ENCODE measurements around the gene HS3ST4.

HS3ST4 gene

DNA sequence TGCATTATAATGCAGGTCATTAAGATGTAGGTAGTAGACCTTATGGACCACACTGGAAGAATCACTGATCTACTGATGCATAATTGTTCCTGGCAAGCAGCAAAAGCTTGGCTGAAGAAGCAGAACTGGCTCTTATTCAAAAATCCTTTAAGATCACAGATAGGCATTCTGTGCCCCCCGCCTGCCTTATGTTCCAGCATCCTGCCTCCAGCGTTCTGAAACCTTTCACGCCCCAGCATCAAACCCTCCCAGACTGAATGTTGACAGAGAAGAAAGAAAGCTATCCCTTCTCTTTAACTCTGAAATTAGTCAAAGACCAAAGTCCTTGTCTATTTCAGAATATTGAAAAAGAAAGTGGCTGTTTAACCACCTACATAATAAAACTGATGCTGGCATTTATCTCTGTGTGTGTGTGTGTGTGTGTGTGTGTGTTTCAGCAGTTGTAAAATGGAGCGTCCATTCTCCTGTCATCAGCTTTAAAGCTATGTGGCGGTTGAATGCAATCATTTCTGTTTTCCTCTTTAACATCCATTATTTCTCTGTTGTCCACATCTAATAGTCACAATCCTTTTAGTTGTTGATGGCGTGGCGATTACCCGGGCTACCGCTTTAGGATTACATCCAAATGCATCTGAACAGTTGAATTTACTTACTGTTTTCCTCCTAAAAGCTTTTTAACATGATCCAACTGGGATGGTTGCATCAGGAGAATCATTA is 350.4 kb downstream of the HS3ST4 start:
- DNase-seq (ENCODE audit: low read depth), result no peak
- in situ Hi-C loops (cut with HindIII; ENCODE audit: low sequenced_read_pairs), result no loop called here
- no peak overlapping the region for H3K4me3 ChIP-seq (ENCODE audit: low read depth, low read length)
- TF ChIP-seq, protein P1, sequence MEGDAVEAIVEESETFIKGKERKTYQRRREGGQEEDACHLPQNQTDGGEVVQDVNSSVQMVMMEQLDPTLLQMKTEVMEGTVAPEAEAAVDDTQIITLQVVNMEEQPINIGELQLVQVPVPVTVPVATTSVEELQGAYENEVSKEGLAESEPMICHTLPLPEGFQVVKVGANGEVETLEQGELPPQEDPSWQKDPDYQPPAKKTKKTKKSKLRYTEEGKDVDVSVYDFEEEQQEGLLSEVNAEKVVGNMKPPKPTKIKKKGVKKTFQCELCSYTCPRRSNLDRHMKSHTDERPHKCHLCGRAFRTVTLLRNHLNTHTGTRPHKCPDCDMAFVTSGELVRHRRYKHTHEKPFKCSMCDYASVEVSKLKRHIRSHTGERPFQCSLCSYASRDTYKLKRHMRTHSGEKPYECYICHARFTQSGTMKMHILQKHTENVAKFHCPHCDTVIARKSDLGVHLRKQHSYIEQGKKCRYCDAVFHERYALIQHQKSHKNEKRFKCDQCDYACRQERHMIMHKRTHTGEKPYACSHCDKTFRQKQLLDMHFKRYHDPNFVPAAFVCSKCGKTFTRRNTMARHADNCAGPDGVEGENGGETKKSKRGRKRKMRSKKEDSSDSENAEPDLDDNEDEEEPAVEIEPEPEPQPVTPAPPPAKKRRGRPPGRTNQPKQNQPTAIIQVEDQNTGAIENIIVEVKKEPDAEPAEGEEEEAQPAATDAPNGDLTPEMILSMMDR (IDR thresholded peaks at IDR 0.05; ENCODE audit: low read depth, low read length, missing control alignments), result no peak

DNA sequence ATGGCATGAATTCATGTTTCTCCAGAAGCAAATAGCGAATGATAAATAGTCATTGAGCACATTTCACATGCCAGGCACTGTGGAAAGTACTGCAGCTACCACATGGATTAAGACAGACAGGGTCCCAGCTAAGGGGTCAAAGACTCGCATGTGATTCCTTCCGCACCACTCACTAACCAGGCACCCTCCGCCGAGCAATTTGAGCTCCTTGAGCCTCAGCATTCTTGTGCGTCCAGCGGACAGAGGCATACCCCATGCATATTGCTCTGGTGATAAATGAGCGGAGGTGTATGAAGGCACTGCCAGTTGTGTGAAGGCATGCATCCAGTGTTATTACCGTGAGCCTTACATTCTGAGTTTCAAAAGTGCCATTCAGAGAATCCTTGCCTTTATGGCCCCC is 358.7 kb downstream of the HS3ST4 start:
- no peak overlapping the region for H3K4me3 ChIP-seq (ENCODE audit: low read depth, low read length)
- in situ Hi-C loops (cut with HindIII; ENCODE audit: low sequenced_read_pairs), result no loop called here
- no peak for DNase-seq (ENCODE audit: low read depth)
- TF ChIP-seq, protein P1 (IDR thresholded peaks at IDR 0.05; ENCODE audit: low read depth, low read length, missing control alignments), result no peak

DNA sequence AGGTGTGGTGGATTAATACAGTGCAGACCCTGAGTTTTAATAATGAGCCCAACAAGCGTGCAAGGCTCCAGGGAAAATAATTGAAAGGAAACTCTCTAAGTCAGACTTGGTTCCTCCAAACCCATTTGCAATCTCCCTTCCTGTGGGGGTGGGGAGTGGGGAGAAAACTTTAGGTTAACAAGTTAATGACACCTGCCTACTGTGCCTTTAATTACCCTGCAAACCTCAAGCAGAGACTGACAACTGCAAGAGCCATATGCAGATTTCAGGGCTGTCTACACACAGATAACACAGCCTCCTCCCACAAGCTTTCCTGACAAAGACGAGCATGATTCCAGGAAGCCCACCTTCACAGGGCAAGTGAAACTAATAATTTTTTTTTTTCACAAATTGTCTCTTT is 359.3 kb downstream of the HS3ST4 start:
- in situ Hi-C loops (cut with HindIII; ENCODE audit: low sequenced_read_pairs), result no loop called here
- no peak for DNase-seq (ENCODE audit: low read depth)
- TF ChIP-seq, protein P1 (IDR thresholded peaks at IDR 0.05; ENCODE audit: low read depth, low read length, missing control alignments), result no peak
- H3K4me3 ChIP-seq (ENCODE audit: low read depth, low read length), result no peak overlapping the region

DNA sequence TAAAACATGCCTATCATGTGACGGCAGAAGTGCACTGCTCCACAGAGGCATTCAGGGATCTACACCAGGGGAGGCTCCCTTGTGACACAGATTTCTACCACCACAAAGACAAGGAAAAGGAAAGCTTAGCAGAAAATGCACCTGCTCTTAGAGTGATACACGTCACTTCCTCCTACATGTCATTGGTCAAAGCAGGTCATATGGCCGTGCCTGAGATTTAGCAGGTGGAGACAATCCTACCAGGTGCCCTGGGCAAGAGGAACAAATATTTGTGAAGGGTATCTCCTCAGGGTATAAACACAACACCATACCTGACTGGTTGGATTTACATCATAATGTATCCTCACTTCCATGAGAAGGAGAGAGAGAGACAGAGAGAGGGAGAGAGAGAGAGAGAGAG is 362.1 kb downstream of the HS3ST4 start:
- TF ChIP-seq, protein P1 (IDR thresholded peaks at IDR 0.05; ENCODE audit: low read depth, low read length, missing control alignments), result no peak
- H3K4me3 ChIP-seq (ENCODE audit: low read depth, low read length), result no peak overlapping the region
- in situ Hi-C loops (cut with HindIII; ENCODE audit: low sequenced_read_pairs), result no loop called here
- DNase-seq (ENCODE audit: low read depth), result no peak

DNA sequence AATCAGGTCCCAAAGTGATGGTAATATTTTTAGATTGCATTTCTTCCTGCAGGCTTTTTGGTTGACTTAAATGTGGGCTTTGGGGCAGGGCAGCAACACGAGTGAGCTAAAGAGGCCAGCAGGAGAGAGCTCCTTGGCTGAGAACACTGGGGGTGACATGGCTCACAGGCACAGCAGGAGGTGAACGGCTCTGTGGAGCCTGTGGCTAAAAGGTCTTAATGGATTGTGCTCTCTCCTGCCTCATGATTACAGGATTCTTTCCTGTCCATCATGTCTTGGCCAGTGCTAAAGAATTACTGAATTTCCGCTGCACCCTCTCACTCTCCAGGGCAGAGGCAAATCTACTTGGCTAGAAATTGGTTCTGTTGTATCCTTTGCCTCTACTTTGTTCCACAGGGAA is 366.6 kb downstream of the HS3ST4 start:
- TF ChIP-seq, protein P1 (IDR thresholded peaks at IDR 0.05; ENCODE audit: low read depth, low read length, missing control alignments), result no peak
- no peak for DNase-seq (ENCODE audit: low read depth)
- no peak overlapping the region for H3K4me3 ChIP-seq (ENCODE audit: low read depth, low read length)
- in situ Hi-C loops (cut with HindIII; ENCODE audit: low sequenced_read_pairs), result no loop called here

DNA sequence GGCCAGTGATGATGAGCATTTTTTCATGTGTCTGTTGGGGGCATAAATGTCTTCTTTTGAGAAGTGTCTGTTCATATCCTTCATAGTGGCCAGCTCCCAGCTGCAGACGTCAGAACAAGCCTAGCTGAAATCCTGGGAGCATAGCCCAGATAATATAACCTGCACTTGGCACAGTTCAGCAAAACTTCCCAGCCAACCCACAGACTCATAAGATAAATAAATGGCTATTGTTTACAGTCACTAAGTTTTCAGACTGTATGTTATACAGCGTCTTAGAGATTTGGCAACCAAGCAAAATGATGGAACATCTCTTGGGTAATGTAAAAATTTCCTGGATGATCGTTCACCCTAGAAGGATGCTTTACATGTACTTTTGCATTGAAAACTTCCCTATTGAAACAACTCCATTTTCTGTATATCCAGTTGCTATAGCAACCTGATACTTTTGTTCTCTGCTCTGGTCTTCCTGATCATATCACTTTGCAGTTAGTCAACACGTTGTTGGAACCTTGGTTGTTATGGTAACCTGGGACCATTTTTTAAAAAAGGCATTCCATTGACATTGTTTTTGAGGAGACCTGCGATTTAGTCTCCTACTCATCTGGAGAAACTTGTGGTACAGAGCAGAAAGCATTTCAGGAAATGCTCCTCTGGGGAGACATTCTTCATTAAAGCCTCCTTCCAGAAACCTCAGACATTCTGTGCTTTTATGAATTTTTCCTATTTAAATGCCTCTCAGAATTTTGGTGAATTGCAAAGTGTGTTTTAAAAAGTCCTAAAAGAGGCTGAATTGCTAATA is 378.7 kb downstream of the HS3ST4 start:
- TF ChIP-seq, protein P1 (IDR thresholded peaks at IDR 0.05; ENCODE audit: low read depth, low read length, missing control alignments), result no peak
- no peak overlapping the region for H3K4me3 ChIP-seq (ENCODE audit: low read depth, low read length)
- in situ Hi-C loops (cut with HindIII; ENCODE audit: low sequenced_read_pairs), result no loop called here
- DNase-seq (ENCODE audit: low read depth), result no peak
